ENCODE data around the gene CFP. TPM values are rescaled to one million over a fixed set of nuclear protein-coding genes. Genes with fewer than 3 reads are reported as not detected.

CFP gene
- total RNA-seq, 1 experiment from 2014 or later: 0.34 TPM

DNA sequence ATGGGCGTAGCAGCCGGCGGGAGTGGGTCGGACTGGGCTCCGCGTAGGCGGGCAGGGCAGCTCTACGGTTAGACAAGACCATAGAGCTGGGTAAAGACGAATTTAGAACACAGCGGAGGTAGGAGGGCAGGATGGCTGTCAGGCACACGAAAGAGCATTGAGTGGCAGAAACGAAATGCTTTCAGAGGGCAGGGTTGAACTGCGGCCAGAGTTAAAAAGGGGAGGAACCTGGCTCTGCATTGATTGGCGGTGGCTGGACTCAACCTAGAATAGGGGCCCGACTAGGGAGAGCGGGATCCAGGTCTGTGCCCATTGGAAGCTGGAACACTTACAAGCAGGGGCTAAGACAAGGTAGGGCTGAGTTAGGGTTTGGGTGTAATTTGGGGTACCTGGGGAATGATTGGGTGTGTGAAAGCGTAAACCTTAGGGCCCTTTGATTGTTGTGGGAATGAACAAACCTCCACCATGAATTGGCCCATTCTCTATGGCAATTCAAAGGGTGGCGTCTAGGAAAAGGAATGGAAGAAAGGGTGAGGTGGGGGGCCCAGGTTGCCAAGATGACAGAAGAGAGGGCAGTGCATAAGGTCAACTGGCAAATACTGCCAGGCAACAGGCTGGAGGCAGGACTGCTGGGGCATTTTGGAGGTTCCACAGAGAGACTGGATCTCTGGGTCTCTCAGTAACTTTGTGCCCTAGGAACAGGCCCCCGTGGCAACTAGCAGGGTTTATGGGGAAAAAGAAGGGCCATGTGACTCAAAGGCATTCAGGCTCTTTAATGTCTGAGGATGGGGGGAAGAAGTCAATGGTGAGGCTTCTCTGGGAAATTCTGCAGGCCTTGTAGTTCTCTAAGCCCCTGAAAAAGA is 21.5 kb upstream of the CFP start:
- POLR2A ChIA-PET: interaction anchor here (0.7 to 1.1 kb wide), 3 partner anchors 46 to 1261 kb away, joined by 3 read pairs; no protein-coding TSS in a partner anchor
- H3K27ac Mint-ChIP-seq (ENCODE audit: unreplicated experiment): peak overlapping the region; percentile 89
- CTCF ChIA-PET: no interaction called here
- no peaks in the 10 kb centered on the region for H3K27me3 ChIP-seq (replicated peaks; ENCODE audit: control insufficient read depth, insufficient read depth, low read length)
- H3K9me3 ChIP-seq: no peaks in the 10 kb centered on the region
- peaks cover 34% of the 10 kb centered on the region for H3K36me3 Mint-ChIP-seq (ENCODE audit: insufficient read depth, unreplicated experiment)
- peak overlapping the region; percentile 46 for H3K4me3 ChIP-seq (ENCODE audit: low read depth, low read length)
- H3K27me3 Mint-ChIP-seq (ENCODE audit: insufficient read depth, unreplicated experiment): no peaks in the 10 kb centered on the region
- H3K9me3 Mint-ChIP-seq (ENCODE audit: unreplicated experiment): no peaks in the 10 kb centered on the region
- H3K36me3 ChIP-seq (ENCODE audit: control insufficient read depth, insufficient read depth, low read length): no peaks in the 10 kb centered on the region; the same call in none of the 2 replicates
- H3K4me1 Mint-ChIP-seq (ENCODE audit: low read depth, unreplicated experiment): peaks cover 23% of the 10 kb centered on the region
- 0 out of 2 replicates have a peak, but pooled peaks cover 3% of the 10 kb centered on the region for H3K4me1 ChIP-seq
- TF ChIP-seq, protein P1, sequence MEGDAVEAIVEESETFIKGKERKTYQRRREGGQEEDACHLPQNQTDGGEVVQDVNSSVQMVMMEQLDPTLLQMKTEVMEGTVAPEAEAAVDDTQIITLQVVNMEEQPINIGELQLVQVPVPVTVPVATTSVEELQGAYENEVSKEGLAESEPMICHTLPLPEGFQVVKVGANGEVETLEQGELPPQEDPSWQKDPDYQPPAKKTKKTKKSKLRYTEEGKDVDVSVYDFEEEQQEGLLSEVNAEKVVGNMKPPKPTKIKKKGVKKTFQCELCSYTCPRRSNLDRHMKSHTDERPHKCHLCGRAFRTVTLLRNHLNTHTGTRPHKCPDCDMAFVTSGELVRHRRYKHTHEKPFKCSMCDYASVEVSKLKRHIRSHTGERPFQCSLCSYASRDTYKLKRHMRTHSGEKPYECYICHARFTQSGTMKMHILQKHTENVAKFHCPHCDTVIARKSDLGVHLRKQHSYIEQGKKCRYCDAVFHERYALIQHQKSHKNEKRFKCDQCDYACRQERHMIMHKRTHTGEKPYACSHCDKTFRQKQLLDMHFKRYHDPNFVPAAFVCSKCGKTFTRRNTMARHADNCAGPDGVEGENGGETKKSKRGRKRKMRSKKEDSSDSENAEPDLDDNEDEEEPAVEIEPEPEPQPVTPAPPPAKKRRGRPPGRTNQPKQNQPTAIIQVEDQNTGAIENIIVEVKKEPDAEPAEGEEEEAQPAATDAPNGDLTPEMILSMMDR (IDR thresholded peaks at IDR 0.05; ENCODE audit: insufficient read depth in 1 of 2, low read depth in 1 of 2, low read length in 1 of 2, severe bottlenecking in 1 of 2, unreplicated experiment in 1 of 2): no peak
- intact Hi-C loops (cut with micrococcal nuclease; ENCODE audit: unreplicated experiment): loop anchor here (2.0 to 10.0 kb wide), 3 partner anchors 90 to 436 kb away; partner anchors contain the start of genes ARAF, CDK16 and ZNF81
- BruUV-seq (replicated peaks): no TSS peak
- no peak for DNase-seq
- peak overlapping the region; percentile 89 for H3K4me3 Mint-ChIP-seq (ENCODE audit: unreplicated experiment)

DNA sequence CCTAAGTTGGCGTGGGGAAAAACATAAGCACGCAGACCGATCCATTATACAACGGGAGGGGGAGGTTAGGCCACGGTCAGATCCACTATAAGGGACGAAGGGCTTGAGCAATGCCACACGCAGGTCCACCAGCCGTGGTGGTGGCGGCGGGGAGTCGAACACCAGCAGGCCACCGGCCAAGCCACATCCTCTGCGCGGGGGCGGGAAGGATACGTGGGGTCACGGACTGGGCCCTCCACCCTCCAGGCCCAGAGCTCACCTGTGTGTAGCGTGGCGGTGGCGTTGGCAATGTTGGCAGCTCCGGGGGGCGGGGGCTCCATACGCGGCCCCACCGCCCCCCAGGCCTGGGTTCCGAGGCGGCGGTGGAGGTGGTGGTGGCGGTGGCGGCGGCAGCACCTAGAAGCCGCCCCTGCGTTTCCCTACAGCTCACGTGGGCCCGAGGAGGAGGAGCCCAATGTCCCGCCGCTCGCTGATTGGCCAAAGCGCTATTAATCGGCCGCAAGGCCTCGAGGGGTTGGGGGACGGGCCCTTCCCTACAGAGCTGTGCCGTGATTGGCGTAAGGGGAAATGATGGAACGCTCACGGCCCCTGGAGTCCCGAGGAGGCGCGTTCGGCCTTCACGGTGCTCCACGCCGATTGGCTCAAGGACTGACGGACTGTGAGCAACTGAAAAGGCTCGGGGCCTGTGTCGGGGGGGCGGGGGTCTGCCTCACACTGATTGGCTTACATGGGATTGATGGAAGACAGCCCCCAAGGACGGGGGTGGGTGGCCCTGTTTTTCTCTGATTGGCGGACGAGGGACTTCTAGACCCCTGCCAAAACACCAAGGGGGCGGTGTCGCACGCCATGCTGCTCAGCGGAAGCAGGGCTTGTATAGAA is 20.7 kb upstream of the CFP start, which contains the start of gene ELK1:
Gene ELK1 (minus strand): TSS at position 400 of the 879 bp plus-strand sequence. CDS start 9,122 bp downstream, outside the sequence.
- CTCF ChIA-PET: interaction anchor here (0.7 kb wide), 1 partner anchor 74 kb away, joined by 3 read pairs; no protein-coding TSS in a partner anchor
- no TSS peak for BruUV-seq (replicated peaks)

More for the DNA sequence above, 20.7 kb upstream of the CFP start, which contains the start of gene ELK1:
- Mint-ChIP-seq H3K9me3 (ENCODE audit: unreplicated experiment) (no peaks in the 10 kb centered on the region), H3K4me3 (ENCODE audit: unreplicated experiment) (peak within 1 kb of the TSS; percentile 89), H3K27ac (ENCODE audit: unreplicated experiment) (peak within 1 kb of the TSS; percentile 89), H3K36me3 (ENCODE audit: insufficient read depth, unreplicated experiment) (peaks cover 26% of the 10 kb centered on the region), H3K4me1 (ENCODE audit: low read depth, unreplicated experiment) (peaks cover 23% of the 10 kb centered on the region), H3K27me3 (ENCODE audit: insufficient read depth, unreplicated experiment) (no peaks in the 10 kb centered on the region)
- TF ChIP-seq, protein P1 (IDR thresholded peaks at IDR 0.05; ENCODE audit: insufficient read depth in 1 of 2, low read depth in 1 of 2, low read length in 1 of 2, severe bottlenecking in 1 of 2, unreplicated experiment in 1 of 2): peak in 1 of 2 experiments; percentile 1
- POLR2A ChIA-PET: interaction anchor here (0.6 to 1.1 kb wide), 4 partner anchors 45 to 1262 kb away, joined by 3 read pairs; no protein-coding TSS in a partner anchor
- H3K9me3 ChIP-seq: no peaks in the 10 kb centered on the region
- peak; percentile 94 to 97 for DNase-seq
- H3K4me1 ChIP-seq: 0 out of 2 replicates have a peak, but pooled peaks cover 3% of the 10 kb centered on the region
- H3K36me3 ChIP-seq (ENCODE audit: control insufficient read depth, insufficient read depth, low read length): no peaks in the 10 kb centered on the region; the same call in none of the 2 replicates
- no peaks in the 10 kb centered on the region for H3K27me3 ChIP-seq (replicated peaks; ENCODE audit: control insufficient read depth, insufficient read depth, low read length)
- H3K4me3 ChIP-seq (ENCODE audit: low read depth, low read length): peak within 1 kb of the TSS; percentile 63
- intact Hi-C loops (cut with micrococcal nuclease; ENCODE audit: unreplicated experiment): loop anchor here (2.0 to 10.0 kb wide), 3 partner anchors 90 to 436 kb away; partner anchors contain the start of genes ARAF, CDK16 and ZNF81
